Measurements from ENCODE around the gene TMEM271.
"Not testable (repeated sequence)": the region's sequence is repeated elsewhere in the genome, so short reads cannot be mapped to it uniquely, and the experiment has no call there.

The TMEM271 gene

DNA sequence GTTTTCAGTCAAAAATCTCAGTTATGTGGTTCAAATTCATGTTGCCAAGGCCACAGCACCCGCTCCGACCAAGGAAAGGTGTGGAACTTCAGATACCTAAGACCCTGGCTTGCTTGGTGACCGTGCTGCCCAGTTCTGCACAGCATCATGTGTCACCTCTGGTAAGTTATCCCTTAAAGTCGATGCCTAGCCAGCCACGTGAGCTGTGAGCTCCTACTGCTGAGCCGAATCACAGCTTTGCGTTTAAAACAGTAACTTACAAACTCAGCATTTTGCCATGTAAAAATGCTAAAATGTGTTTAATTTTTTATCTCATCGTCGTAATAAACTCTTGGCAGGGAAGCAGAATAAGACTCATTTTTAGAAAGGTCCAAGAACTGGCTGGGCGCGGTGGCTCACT, 5.3 kb downstream of the TMEM271 start:
- DNase-seq (ENCODE audit: low spot score): no peak
- TF ChIP-seq, protein P1, sequence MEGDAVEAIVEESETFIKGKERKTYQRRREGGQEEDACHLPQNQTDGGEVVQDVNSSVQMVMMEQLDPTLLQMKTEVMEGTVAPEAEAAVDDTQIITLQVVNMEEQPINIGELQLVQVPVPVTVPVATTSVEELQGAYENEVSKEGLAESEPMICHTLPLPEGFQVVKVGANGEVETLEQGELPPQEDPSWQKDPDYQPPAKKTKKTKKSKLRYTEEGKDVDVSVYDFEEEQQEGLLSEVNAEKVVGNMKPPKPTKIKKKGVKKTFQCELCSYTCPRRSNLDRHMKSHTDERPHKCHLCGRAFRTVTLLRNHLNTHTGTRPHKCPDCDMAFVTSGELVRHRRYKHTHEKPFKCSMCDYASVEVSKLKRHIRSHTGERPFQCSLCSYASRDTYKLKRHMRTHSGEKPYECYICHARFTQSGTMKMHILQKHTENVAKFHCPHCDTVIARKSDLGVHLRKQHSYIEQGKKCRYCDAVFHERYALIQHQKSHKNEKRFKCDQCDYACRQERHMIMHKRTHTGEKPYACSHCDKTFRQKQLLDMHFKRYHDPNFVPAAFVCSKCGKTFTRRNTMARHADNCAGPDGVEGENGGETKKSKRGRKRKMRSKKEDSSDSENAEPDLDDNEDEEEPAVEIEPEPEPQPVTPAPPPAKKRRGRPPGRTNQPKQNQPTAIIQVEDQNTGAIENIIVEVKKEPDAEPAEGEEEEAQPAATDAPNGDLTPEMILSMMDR (IDR thresholded peaks at IDR 0.05; ENCODE audit: extremely low read depth, missing control alignments): no peak

DNA sequence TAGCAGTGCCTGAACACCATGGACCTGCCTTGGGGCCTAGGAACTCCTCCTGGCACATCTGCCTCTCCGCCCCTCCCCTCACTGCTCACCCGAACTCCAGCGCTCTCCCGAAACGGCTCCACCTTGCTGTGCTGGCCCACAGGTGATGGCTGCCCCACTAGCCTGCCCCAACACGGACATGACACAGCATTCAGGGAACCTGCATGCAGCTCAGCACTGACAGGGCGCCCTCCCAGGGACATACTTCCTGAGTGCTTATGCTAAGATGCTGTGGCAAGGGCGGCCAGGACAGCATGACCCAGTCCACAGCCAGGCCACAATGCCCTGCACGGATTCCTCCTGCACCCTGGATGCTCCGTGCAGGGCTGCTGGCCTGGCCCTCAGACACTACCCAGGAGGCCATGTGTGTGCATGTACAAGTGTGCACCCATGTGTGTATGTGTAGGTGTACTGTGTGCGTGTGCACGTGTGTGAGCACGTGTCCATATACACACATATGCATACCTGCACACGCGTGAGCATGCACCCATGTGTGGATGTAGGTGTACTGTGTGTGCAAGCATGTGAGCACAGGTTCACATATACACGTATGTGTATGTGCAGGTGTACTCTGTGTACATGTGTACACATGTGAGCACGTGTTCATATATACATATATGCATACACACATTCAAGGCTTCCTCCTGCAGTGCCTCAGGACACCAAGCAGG, 6.0 kb downstream of the TMEM271 start:
- DNase-seq (ENCODE audit: low spot score): no peak
- TF ChIP-seq, protein P1 (IDR thresholded peaks at IDR 0.05; ENCODE audit: extremely low read depth, missing control alignments): no peak

DNA sequence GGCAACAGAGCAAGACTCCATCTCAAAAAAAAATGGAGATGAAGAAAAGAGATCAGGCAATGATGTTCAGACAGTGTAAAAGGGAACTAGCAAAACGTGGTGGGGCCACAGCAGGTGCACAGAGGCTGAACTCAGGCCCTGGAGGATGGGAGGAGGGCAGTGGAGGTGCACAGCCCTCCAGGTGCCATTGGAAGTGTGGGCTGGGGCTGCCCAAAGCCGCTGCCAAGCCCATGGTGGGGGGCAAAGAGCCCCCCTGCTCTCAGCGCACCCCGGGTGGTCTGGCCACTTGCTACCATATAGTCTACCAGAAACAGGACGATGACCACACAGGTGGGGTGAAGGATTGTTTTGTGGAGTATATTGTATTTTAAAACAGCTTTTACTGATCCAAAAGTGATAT, 7.1 kb downstream of the TMEM271 start:
- DNase-seq (ENCODE audit: low spot score): no peak
- TF ChIP-seq, protein P1 (IDR thresholded peaks at IDR 0.05; ENCODE audit: extremely low read depth, missing control alignments): no peak

DNA sequence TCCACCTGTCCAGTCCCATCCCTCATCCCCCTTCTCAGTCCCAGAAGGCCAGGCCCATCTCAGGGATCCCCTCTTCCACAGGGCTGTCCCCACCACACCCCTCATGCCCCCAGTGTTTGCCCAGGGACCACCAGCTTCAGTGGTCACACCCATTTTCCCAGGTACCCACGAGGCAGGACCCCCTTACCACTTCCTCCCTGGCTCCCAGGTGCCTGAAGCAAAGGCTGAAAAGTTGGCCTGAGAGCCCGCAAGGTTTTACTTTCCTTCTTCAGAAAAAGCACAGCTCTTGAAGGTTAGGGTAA, 7.8 kb downstream of the TMEM271 start:
- no peak for DNase-seq (ENCODE audit: low spot score)
- TF ChIP-seq, protein P1 (IDR thresholded peaks at IDR 0.05; ENCODE audit: extremely low read depth, missing control alignments): no peak

DNA sequence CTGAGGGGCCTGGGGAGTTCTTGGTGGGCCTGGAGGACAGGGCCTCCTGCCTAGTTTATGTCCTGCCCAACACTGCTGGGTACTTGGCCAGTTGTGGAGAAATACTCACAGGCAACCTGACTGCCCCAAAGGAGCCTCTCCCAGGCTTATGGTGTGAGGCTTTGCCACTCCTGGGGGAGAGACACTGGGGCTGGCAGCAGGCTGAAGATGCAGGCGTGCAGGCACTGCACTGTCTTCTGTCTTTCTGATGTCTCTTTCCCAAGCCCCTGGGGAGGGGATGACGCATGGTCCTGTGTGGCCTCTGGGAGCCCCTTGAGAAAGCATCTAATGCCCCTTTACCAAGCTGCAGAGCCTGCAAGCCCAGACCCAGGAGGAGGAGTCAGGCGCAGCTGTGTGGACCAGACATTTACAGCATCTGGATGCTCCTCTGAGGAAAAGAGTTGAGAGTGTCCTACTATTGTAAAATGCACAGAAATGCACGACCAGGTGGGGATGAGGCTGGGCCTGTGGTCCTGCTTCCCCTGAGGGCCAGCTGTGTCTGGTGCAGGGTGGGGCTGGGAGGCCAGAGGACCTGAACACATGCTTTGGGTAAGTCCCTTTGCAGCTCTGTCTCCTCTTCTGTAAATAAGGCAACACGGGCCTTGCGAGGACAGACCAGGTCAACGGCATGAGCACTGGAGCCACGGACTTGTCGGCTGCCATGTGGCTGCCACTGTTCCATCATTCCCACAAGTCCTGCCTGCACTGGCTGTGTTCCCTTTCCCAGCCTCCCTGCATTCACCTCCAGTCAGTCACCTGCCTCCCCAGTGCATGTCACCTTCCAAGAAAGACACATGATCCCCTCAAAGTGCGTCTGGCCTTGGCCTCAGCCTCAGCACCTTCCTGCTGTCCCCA, 8.4 kb downstream of the TMEM271 start:
- DNase-seq (ENCODE audit: low spot score): no peak
- TF ChIP-seq, protein P1 (IDR thresholded peaks at IDR 0.05; ENCODE audit: extremely low read depth, missing control alignments): no peak

DNA sequence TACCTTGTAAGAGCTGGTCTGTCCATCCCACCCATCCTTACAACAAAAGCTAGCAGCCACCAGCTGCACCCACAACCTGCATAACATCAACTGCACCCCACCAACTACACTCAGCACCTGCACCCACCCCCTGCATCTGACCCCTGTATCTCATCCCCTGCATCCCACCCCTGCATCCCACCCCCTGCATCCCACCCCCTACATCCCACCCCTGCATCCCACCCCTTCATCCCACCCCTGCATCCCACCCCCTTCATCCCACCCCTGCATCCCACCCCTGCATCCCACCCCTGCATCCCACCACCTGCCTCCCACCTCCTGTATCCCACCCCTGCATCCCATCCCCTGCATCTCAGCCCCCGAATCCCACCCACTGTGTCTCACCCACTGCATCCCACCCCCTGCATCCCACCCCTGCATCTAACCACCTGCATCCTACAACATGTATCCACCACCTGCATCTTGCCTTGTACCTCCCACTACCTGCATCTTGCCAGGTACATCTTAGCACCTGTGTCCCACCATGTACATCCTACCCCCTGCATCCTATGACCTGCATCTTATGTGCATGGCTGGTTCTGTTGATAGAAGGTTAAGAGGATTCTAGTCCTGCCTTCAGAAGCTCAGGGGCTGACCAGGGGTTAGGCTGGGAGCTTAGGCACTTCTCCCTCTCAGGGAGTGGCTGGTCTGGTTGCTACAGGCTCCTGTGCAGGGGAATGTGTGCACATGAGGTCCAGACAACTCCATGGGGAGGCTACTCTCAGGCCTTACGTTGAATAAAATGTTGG, 9.4 kb downstream of the TMEM271 start:
- peak; percentile 59 for DNase-seq (ENCODE audit: low spot score)
- TF ChIP-seq, protein P1 (IDR thresholded peaks at IDR 0.05; ENCODE audit: extremely low read depth, missing control alignments): no peak

DNA sequence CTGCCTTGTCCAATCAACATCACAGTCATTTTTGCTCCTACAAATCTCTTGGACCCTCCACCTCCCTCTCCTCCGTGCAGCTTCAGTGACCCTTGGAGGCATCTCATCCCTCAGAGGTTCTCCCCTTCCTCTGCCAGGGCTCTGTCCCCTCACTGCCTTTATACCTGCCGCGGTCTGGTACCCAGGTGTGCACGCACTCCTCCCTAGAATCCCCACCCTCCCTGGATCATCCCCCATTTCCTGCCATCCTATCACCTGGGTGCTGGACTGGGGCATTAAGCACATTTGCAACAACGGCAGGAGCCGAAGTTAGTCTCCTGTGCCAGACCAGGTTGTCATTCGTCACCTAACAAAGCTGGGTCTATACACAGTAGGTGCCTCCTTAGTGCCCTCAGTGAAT, 10.1 kb downstream of the TMEM271 start:
- DNase-seq (ENCODE audit: low spot score): no peak
- TF ChIP-seq, protein P1 (IDR thresholded peaks at IDR 0.05; ENCODE audit: extremely low read depth, missing control alignments): no peak

DNA sequence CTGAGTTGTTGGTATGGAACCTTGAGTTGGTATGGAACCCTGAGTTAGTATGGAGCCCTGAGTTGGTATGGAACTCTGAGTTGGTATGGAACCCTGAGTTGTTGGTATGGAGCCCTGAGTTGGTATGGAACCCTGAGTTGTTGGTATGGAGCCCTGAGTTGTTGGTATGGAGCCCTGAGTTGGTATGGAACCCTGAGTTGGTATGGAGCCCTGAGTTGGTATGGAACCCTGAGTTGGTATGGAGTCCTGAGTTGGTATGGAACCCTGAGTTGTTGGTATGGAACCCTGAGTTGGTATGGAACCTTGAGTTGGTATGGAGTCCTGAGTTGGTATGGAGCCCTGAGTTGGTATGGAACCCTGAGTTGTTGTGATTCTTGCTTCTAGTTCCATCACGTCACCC, 10.5 kb downstream of the TMEM271 start:
- DNase-seq (ENCODE audit: low spot score): not testable (repeated sequence)

DNA sequence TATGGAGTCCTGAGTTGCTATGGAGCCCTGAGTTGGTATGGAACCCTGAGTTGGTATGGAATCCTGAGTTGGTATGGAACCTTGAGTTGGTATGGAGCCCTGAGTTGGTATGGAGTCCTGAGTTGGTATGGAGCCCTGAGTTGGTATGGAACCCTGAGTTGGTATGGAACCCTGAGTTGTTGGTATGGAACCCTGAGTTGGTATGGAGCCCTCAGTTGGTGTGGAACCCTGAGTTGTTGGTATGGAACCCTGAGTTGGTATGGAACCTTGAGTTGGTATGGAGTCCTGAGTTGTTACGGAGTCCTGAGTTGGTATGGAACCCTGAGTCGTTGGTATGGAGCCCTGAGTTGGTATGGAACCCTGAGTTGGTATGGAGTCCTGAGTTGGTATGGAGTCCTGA, 13.6 kb downstream of the TMEM271 start:
- DNase-seq (ENCODE audit: low spot score): not testable (repeated sequence)

Measured in GM20000 (cell line).